Activated T-helper 9 cell treated with anti-CD3 and anti-CD28 coated beads, Interleukin-2, amount 50 U/mL, for 16 hours (primary cell): ENCODE results near the gene TGM4.
"Not testable (repeated sequence)": the region's sequence is repeated elsewhere in the genome, so short reads cannot be mapped to it uniquely, and the experiment has no call there.

Experiments used
- DNase-seq: peaks from one replicate; pipeline ENCODE4 v3.0.0-alpha.2; 2020; ENCODE audit warnings: low read depth

TGM4 gene

GRCh38 chr3:44874308-44874707, at the start of gene TGM4:
TSS of gene TGM4 (plus strand) at chr3:44874608. CDS start at chr3:44874679, 71 bp downstream.
- no peak for DNase-seq

GRCh38 chr3:44825264-44825925, 49.0 kb upstream of the TGM4 start:
- no peak for DNase-seq

GRCh38 chr3:44827196-44827595, 47.2 kb upstream of the TGM4 start:
- DNase-seq, result no peak

- DNase-seq, result no peak
Observed at GRCh38 chr3:44831232-44831631, 43.2 kb upstream of the TGM4 start.

- no peak for DNase-seq
Observed at GRCh38 chr3:44832032-44832431, 42.4 kb upstream of the TGM4 start.

- no peak for DNase-seq
Observed at GRCh38 chr3:44832965-44833364, 41.4 kb upstream of the TGM4 start.

- no peak for DNase-seq
Observed at GRCh38 chr3:44833394-44833793, 41.0 kb upstream of the TGM4 start.

GRCh38 chr3:44835684-44836083, 38.7 kb upstream of the TGM4 start:
- no peak for DNase-seq

- DNase-seq, result no peak
Observed at GRCh38 chr3:44842376-44842775, 32.0 kb upstream of the TGM4 start.

- no peak for DNase-seq
Observed at GRCh38 chr3:44845528-44846520, 28.6 kb upstream of the TGM4 start.

- DNase-seq, result no peak
Observed at GRCh38 chr3:44848634-44849033, 25.8 kb upstream of the TGM4 start.

GRCh38 chr3:44856663-44857062, 17.7 kb upstream of the TGM4 start:
- not testable (repeated sequence) for DNase-seq

GRCh38 chr3:44860117-44860516, 14.3 kb upstream of the TGM4 start:
- DNase-seq, result no peak

GRCh38 chr3:44861412-44862225, 12.8 kb upstream of the TGM4 start, which contains the start of gene TMEM42:
TSS of gene TMEM42 (plus strand) at chr3:44861912. CDS start at chr3:44861925, 13 bp downstream.
- DNase-seq, result peak; percentile 83

- no peak for DNase-seq
Observed at GRCh38 chr3:44862226-44862637, 12.2 kb upstream of the TGM4 start.

- no peak for DNase-seq
Observed at GRCh38 chr3:44865272-44866035, 9.0 kb upstream of the TGM4 start.

- no peak for DNase-seq
Observed at GRCh38 chr3:44867421-44868111, 6.8 kb upstream of the TGM4 start.

- no peak for DNase-seq
Observed at GRCh38 chr3:44870375-44871061, 3.9 kb upstream of the TGM4 start.

GRCh38 chr3:44875596-44875995, 1.2 kb downstream of the TGM4 start:
- no peak for DNase-seq

- DNase-seq, result no peak
Observed at GRCh38 chr3:44877333-44877732, 2.9 kb downstream of the TGM4 start.
